Measurements from ENCODE around the gene CDH4.
A peak's percentile ranks its signal among the peaks of the same experiment; 100 is the strongest.

The CDH4 gene

GRCh38 chr20:61299618-61300017, 47.6 kb downstream of the CDH4 start:
- CTCF ChIA-PET: interaction anchor here (0.6 kb wide), 1 partner anchor 12 kb away, joined by 3 read pairs; no protein-coding TSS in a partner anchor

GRCh38 chr20:61300293-61300692, 48.2 kb downstream of the CDH4 start:
- Histone ChIP-seq H3K27ac (ENCODE audit: extremely low read depth, low read depth, low read length) (0 out of 2 replicates have a peak overlapping the region, but pooled peaks have one; percentile 24), H3K4me3 (ENCODE audit: low read depth, low read length) (no peak overlapping the region), H3K36me3 (ENCODE audit: control insufficient read depth in 2 of 2, insufficient read depth in 1 of 2, low read length in 2 of 2) (no peaks in the 10 kb centered on the region), H3K9me3 (ENCODE audit: control insufficient read depth, insufficient read depth, low read depth, low read length) (no peaks in the 10 kb centered on the region), H3K4me1 (ENCODE audit: control insufficient read depth, insufficient read depth, low read length) (no peaks in the 10 kb centered on the region)
- CTCF ChIA-PET: interaction anchor here (0.6 kb wide), 1 partner anchor 13 kb away, joined by 3 read pairs; no protein-coding TSS in a partner anchor
- POLR2A ChIA-PET: no interaction called here
- no peak for TF ChIP-seq ZNF426 (tag by site-specific recombination; IDR thresholded peaks at IDR 0.05)
- TF ChIP-seq ZNF561 (tag by site-specific recombination; IDR thresholded peaks at IDR 0.05; ENCODE audit: borderline replicate concordance): no peak
- TF ChIP-seq ZNF146 (tag by site-specific recombination; IDR thresholded peaks at IDR 0.05): no peak
- no peak for TF ChIP-seq SP7 (tag by site-specific recombination; IDR thresholded peaks at IDR 0.05)
- no peak for TF ChIP-seq PATZ1 (tag by site-specific recombination; IDR thresholded peaks at IDR 0.05)
- no peak for TF ChIP-seq ZNF704 (tag by site-specific recombination; IDR thresholded peaks at IDR 0.05)
- TF ChIP-seq ZNF18 (tag by site-specific recombination; IDR thresholded peaks at IDR 0.05): no peak
- TF ChIP-seq ZNF658 (tag by site-specific recombination; IDR thresholded peaks at IDR 0.05): no peak
- TF ChIP-seq ZBTB6 (tag by site-specific recombination; IDR thresholded peaks at IDR 0.05): no peak

More at GRCh38 chr20:61299618-61300017, 47.6 kb downstream of the CDH4 start:
- Histone ChIP-seq H3K36me3 (ENCODE audit: control insufficient read depth in 2 of 2, insufficient read depth in 1 of 2, low read length in 2 of 2) (no peaks in the 10 kb centered on the region), H3K4me1 (ENCODE audit: control insufficient read depth, insufficient read depth, low read length) (no peaks in the 10 kb centered on the region), H3K4me3 (ENCODE audit: low read depth, low read length) (no peak overlapping the region), H3K27ac (ENCODE audit: extremely low read depth, low read depth, low read length) (0 out of 2 replicates have a peak overlapping the region, but pooled peaks have one; percentile 24), H3K9me3 (ENCODE audit: control insufficient read depth, insufficient read depth, low read depth, low read length) (no peaks in the 10 kb centered on the region)
- POLR2A ChIA-PET: no interaction called here
- TF ChIP-seq ZFP41 (tag by site-specific recombination; IDR thresholded peaks at IDR 0.05; ENCODE audit: borderline replicate concordance): no peak
- TF ChIP-seq ZNF184 (tag by site-specific recombination; IDR thresholded peaks at IDR 0.05): no peak
- no peak for TF ChIP-seq ZNF555 (tag by site-specific recombination; conservative IDR thresholded peaks at IDR 0.05)
- TF ChIP-seq ZEB2 (tag by site-specific recombination; IDR thresholded peaks at IDR 0.05): no peak
- 0 out of 2 replicates have a peak, but pooled peaks have one; percentile 22 for TF ChIP-seq ZIC2 (tag by site-specific recombination; IDR thresholded peaks at IDR 0.05)
- 0 out of 2 replicates have a peak, but pooled peaks have one; percentile 36 for TF ChIP-seq ZBTB8A (tag by site-specific recombination; IDR thresholded peaks at IDR 0.05)
- TF ChIP-seq ZBTB17 (tag by site-specific recombination; IDR thresholded peaks at IDR 0.05): no peak
- no peak for TF ChIP-seq ZNF792 (tag by site-specific recombination; IDR thresholded peaks at IDR 0.05)
- no peak for TF ChIP-seq ZNF138 (tag by site-specific recombination; IDR thresholded peaks at IDR 0.05; ENCODE audit: borderline replicate concordance)
- TF ChIP-seq ZNF561 (tag by site-specific recombination; IDR thresholded peaks at IDR 0.05; ENCODE audit: borderline replicate concordance): peak; percentile 68; the same call in 1 of the 2 replicates
- TF ChIP-seq ZFP37 (tag by site-specific recombination; IDR thresholded peaks at IDR 0.05): no peak
- no peak for TF ChIP-seq ZNF37A (tag by site-specific recombination; IDR thresholded peaks at IDR 0.05)
- TF ChIP-seq ZBTB49 (tag by site-specific recombination; IDR thresholded peaks at IDR 0.05; ENCODE audit: low read depth): no peak
- no peak for TF ChIP-seq ZNF426 (tag by site-specific recombination; IDR thresholded peaks at IDR 0.05)
- TF ChIP-seq GLI4 (tag by site-specific recombination; IDR thresholded peaks at IDR 0.05): no peak
- TF ChIP-seq FEZF1 (tag by site-specific recombination; IDR thresholded peaks at IDR 0.05): peak; percentile 39; the same call in 1 of the 2 replicates
- 0 out of 2 replicates have a peak, but pooled peaks have one; percentile 47 for TF ChIP-seq PRDM4 (tag by site-specific recombination; IDR thresholded peaks at IDR 0.05)
- no peak for TF ChIP-seq SP2 (tag by site-specific recombination; IDR thresholded peaks at IDR 0.05)
- TF ChIP-seq GLIS1 (tag by site-specific recombination; IDR thresholded peaks at IDR 0.05): peak; percentile 61
- TF ChIP-seq GLI2 (tag by site-specific recombination; IDR thresholded peaks at IDR 0.05; ENCODE audit: borderline replicate concordance, low read depth): no peak
